B cell (primary cell): ENCODE data around the gene PTGFRN.

Source experiments
- CTCF ChIP-seq: fragments of 200-600 bp; IDR thresholded peaks from one replicate; pipeline ENCODE4 v1.8.0; 2022; ENCODE audit warnings: antibody characterized with exemption, mild to moderate bottlenecking
- EZH2 ChIP-seq: IDR thresholded peaks from 2 replicates; pipeline ENCODE4 v1.6.1; 2012; ENCODE audit warnings: borderline replicate concordance, low read depth, mild to moderate bottlenecking, moderate library complexity, low read length; ENCODE audit not compliant: insufficient read depth, poor library complexity, severe bottlenecking

GRCh38 chr1:116882866-116883265, 26.9 kb upstream of the PTGFRN start:
- no peak for TF ChIP-seq CTCF
- TF ChIP-seq EZH2 = no peak
